ENCODE data around the gene TBXT.

Gene TBXT

DNA sequence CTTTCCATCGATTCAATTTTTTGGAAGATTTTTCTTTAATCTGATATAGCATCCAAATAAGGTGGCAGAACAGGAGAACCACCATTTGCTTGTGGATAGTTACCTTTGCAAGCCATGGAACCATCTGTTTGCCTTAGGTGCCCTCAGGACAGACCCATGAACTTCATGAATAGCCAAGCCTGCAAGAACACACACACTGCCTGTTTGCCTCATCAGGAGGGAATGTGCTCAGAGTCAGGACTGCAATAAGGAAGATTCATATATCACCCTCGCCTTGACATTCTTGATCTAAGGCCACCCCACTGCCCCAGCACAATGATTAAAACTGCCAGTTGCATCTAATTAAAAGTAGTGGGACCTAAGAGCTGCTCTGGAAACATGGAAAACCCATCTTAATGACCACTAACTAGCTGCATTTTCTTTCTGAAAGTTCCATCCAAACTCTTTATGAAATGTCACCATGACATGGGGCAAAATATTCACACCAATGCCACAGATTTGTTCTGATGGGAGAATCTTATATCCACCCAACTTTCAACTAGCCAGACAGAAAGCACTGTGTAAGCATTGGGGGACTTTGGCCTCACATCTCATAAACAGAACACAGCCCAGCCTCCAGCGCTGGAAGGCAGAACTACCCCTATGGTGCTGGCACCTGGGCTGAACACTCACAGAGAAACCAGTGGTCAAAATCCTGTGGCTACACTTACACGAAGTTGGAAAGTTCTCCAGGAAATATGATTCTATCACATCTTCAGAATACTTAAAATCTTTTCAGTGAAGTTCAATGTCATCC lies 48.3 kb downstream of the TBXT start:
- no peak overlapping the region for H3K4me3 ChIP-seq (ENCODE audit: low read depth in 1 of 2, low read length in 1 of 2)
- H3K9me3 ChIP-seq = no peaks in the 10 kb centered on the region
- no peak overlapping the region for H3K27ac ChIP-seq
- H3K27me3 ChIP-seq = peaks cover 3% of the 10 kb centered on the region
- no peaks in the 10 kb centered on the region for H3K4me1 ChIP-seq (ENCODE audit: control insufficient read depth in 1 of 2, insufficient read depth in 1 of 2, low read depth in 1 of 2, low read length in 1 of 2)
- TF ChIP-seq, protein P1, sequence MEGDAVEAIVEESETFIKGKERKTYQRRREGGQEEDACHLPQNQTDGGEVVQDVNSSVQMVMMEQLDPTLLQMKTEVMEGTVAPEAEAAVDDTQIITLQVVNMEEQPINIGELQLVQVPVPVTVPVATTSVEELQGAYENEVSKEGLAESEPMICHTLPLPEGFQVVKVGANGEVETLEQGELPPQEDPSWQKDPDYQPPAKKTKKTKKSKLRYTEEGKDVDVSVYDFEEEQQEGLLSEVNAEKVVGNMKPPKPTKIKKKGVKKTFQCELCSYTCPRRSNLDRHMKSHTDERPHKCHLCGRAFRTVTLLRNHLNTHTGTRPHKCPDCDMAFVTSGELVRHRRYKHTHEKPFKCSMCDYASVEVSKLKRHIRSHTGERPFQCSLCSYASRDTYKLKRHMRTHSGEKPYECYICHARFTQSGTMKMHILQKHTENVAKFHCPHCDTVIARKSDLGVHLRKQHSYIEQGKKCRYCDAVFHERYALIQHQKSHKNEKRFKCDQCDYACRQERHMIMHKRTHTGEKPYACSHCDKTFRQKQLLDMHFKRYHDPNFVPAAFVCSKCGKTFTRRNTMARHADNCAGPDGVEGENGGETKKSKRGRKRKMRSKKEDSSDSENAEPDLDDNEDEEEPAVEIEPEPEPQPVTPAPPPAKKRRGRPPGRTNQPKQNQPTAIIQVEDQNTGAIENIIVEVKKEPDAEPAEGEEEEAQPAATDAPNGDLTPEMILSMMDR (IDR thresholded peaks at IDR 0.05) = no peak
- no peaks in the 10 kb centered on the region for H3K36me3 ChIP-seq

DNA sequence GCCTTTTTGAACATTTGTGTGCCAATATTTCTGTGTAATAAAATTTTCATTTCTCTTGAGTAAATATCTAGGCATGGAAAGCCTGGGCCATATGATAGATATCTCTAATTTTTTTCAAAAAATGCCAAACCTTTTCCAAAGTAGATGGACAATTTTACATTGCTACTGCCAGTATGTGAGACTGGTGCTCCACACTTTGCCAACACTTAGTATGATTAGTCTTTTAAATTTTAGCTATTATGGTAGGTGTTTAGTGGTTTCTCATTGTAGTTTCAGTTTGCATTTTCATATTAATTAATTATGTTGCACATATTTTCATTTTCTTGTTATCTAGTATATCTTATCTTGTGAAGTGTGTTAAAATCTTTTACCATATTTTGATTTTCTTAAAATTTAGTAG lies 52.0 kb downstream of the TBXT start:
- H3K27ac ChIP-seq = no peak overlapping the region
- TF ChIP-seq, protein P1 (IDR thresholded peaks at IDR 0.05) = no peak
- H3K27me3 ChIP-seq = peaks cover 8% of the 10 kb centered on the region
- H3K4me3 ChIP-seq (ENCODE audit: low read depth in 1 of 2, low read length in 1 of 2) = no peak overlapping the region
- no peaks in the 10 kb centered on the region for H3K9me3 ChIP-seq
- no peaks in the 10 kb centered on the region for H3K4me1 ChIP-seq (ENCODE audit: control insufficient read depth in 1 of 2, insufficient read depth in 1 of 2, low read depth in 1 of 2, low read length in 1 of 2)
- no peaks in the 10 kb centered on the region for H3K36me3 ChIP-seq

DNA sequence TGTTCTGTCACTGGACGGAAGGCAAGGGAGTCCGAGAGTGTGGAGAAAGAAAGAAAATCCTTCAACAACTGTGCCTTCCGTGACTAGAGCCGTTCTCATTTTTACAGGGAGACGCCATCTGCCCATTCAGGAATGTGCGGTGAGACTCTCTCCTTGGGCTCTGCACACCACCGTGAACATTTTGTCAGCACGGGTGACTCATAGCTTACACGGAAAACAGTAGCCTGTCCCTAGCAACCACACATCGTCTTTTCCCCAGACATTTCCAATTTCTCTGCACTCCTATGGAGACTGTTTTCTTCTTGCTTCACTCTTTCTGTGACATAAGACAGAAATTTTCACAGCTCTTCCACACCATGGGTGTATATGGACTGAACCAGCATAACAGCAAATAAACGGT lies 55.1 kb downstream of the TBXT start:
- H3K9me3 ChIP-seq = no peaks in the 10 kb centered on the region
- no peak overlapping the region for H3K4me3 ChIP-seq (ENCODE audit: low read depth in 1 of 2, low read length in 1 of 2)
- H3K27ac ChIP-seq = no peak overlapping the region
- no peaks in the 10 kb centered on the region for H3K36me3 ChIP-seq
- H3K27me3 ChIP-seq = peaks cover 28% of the 10 kb centered on the region
- no peaks in the 10 kb centered on the region for H3K4me1 ChIP-seq (ENCODE audit: control insufficient read depth in 1 of 2, insufficient read depth in 1 of 2, low read depth in 1 of 2, low read length in 1 of 2)
- TF ChIP-seq, protein P1 (IDR thresholded peaks at IDR 0.05) = no peak

DNA sequence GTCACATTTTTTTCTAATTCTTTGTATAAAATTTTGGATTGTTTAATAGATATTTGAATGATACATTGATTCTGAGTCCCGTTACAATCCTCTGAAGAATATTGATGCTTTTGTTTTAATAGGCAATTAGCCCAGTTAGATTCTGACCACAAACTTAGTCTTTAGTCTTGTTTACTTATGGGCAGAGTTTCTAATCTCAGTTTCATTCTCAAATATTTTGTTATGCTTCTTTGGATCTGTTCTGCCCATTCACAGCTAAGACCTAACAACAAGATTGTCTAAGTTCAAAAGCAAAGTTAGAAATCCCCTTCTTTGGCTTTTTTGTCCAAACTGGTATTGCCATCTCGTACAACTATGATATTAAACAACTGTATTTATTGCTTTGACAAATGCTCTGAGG lies 58.0 kb downstream of the TBXT start:
- TF ChIP-seq, protein P1 (IDR thresholded peaks at IDR 0.05) = no peak

More for the DNA sequence above, 58.0 kb downstream of the TBXT start:
- no peak overlapping the region for H3K27ac ChIP-seq
- no peaks in the 10 kb centered on the region for H3K36me3 ChIP-seq
- H3K4me1 ChIP-seq (ENCODE audit: control insufficient read depth in 1 of 2, insufficient read depth in 1 of 2, low read depth in 1 of 2, low read length in 1 of 2) = no peaks in the 10 kb centered on the region
- no peaks in the 10 kb centered on the region for H3K9me3 ChIP-seq
- no peak overlapping the region for H3K4me3 ChIP-seq (ENCODE audit: low read depth in 1 of 2, low read length in 1 of 2)
- H3K27me3 ChIP-seq = peaks cover 25% of the 10 kb centered on the region

All from neutrophil (primary cell).